Anterior cingulate cortex (tissue), 58 donors: Measurements from ENCODE around the gene SPTY2D1.

ENCODE experiments used
- DNase-seq, 58 donors: peaks; one replicate each; lab custom pipeline; 2025; lab: John Stamatoyannopoulos, UW

The SPTY2D1 gene

GRCh38 chr11:18567081-18567480, 67.1 kb downstream of the SPTY2D1 start:
- DNase-seq, result no peak

- DNase-seq, result no peak
Observed at GRCh38 chr11:18566406-18566805, 67.7 kb downstream of the SPTY2D1 start.

GRCh38 chr11:18564149-18564548, 70.0 kb downstream of the SPTY2D1 start:
- no peak for DNase-seq

- no peak for DNase-seq
Observed at GRCh38 chr11:18563090-18563730, 70.9 kb downstream of the SPTY2D1 start.
